Uterus (tissue), 2 donors: Measurements from ENCODE around the gene SP6.

Source experiments
- CTCF ChIP-seq, 4 experiments: fragments of 200-600 bp in 2 of 4; fragments of 450-650 bp in 2 of 4; sonication (generic) in 2 of 4; IDR thresholded peaks; one replicate each; pipeline ENCODE4 v1.5.1; 2016 to 2019; ENCODE audit warnings: antibody characterized with exemption in 4 of 4, mild to moderate bottlenecking in 2 of 4, moderate library complexity in 1 of 4
- POLR2A ChIP-seq, 2 donors: fragments of 450-650 bp; IDR thresholded peaks; one replicate each; pipeline ENCODE4 v1.6.1; 2016; ENCODE audit warnings: antibody characterized with exemption in 2 of 2, mild to moderate bottlenecking in 1 of 2, moderate library complexity in 1 of 2

GRCh38 chr17:47850692-47851573, at the start of gene SP6:
- TF ChIP-seq POLR2A (IDR thresholded peaks at IDR 0.05), result peak in 1 of 2 donors; percentile 33
- TF ChIP-seq CTCF (IDR thresholded peaks at IDR 0.05), result peak in 2 of 4 experiments; percentile 19 to 28
